ENCODE measurements around the gene CFAP100.

Gene CFAP100

DNA sequence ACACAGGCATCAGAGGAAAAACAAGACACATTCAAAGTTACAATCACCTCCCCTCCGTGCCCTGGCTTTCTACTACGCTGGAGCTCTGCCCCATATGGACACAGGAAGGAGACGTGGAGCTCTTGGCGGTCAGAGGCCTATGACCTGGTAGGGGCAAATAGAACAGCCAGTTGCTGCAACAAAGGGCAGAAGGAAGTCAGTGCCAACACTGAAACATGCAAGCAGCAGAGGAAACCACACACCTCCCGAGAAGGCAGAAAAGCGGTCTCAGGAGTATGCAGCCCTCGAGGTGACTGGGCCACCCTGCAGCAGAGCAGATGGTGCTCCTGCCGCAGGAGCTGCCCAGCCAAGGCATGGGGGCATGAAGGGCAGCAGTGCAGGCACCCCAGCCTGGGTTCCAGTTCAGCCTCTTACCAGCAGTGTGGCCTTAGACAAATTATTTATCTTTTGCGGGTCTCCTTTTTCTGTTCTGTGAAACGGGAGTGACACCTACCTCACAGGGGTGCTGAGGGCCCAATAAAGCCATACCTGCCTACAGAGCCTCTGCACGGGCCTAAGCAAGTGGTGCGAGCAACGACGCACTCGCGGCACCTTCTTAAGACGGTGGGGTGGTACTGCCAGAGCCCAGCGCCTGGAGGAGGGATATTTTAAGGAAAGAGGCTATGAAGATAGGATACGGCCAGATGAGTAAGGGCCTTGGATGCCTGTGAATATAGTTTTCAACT lies 72.3 kb downstream of the CFAP100 start:
- DNase-seq = no peak

DNA sequence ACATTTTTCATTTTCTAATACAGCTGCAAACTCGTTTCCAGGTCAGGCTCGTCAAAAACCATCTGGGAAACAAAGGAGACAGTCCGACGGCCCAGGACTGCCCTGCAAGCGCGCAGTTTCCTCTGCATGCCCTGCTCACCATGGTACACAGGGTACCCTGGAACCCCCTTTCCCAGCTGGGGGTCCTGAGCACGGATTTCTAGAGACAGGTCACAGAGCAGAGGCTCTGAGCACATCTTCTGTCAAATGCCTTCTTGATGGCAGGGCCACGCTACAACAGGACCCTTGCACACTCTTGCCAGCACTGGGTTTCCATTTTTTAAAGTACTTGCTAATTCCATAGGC lies 72.9 kb downstream of the CFAP100 start:
- no peak for DNase-seq

DNA sequence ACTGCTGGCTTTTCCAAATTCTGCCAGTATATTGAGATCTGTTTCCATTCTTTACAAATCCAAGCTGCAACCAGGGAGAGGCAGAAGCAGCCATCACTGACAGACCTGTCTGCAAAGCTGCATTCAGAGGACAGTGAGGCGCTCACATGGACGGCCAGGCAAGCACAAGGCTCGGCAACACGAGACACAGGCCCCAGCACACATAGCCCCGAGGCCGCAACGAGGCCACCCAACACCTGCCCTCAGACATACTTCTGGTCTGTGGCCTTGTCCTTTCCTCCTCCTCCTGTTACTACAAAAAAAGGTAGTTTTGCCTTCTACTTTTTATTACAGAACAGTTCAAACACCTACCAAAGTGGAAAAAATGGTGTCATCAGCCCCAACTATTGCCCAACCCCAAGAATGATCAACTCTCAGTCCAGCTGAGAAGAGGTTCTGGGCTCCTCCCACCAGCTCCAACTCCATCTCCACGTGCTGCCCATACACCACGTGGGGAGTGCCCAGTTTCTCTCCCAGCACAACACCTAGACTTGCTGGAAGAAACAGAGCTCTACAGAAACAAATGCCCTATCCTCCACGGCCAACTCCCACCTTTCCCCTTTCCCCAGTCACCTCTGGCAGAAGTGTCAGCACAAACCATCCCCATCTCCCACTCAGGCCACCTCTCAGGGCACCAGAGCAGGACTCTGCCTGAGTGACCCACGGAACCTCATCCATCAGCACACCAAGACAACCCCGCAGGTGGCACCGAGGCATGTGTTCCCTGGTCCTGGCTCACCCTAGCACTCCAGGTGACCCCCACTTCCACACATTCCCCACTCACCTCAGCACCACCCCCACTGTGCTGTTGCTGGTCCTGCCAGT lies 73.6 kb downstream of the CFAP100 start:
- DNase-seq = no peak

DNA sequence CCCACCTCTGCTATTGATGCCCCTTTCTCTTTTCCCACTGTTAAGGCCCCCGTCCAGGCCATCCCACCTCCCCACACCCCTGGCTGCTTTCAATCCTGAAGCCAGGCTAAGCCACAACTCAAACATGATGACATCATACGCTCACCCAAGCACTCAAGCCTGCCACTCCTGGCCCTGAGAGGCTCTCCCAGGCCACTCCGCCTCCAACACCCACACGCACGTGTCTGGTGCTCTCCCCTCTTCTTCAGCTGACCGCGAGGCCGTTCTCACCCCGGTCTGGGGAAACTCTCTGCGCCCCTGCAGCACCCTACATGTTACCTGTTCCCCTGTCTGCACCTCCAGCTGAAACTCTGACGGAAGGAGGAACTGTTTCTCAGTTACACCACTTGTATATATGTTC lies 74.8 kb downstream of the CFAP100 start:
- no peak for DNase-seq

DNA sequence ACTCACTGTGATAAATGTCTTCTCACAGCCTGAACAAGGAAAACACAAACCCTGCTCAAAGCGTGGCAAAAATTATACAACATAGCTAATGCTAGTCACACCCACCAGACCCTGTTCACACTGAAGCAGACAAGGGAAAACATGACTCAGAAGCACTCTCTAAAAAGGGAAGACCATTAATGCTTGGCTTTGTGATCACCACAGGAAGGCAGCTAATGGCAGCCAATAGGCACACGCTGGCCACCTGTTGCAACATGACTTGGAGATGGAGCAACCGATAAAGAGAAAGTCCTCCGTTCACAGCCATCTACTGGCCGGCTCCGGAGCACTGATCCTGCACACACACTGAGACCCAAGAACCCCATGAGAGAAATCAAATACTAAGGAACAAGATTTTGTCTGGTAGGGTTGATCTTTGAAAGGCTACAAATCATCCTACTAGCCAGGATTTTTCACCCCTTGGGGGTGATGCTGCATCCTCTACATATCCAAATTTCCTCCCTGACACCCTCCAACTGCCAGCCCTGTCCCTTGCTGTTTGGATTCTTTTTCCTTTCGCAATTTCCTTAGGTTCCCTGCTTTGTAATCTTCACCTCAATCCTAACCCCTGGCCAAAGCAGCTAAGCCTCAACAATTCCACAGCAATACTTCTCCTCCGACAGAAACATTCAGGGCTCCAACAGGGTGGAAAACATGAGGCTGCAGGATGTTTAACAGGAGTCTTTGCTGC lies 77.7 kb downstream of the CFAP100 start:
- DNase-seq = peak; percentile 68

DNA sequence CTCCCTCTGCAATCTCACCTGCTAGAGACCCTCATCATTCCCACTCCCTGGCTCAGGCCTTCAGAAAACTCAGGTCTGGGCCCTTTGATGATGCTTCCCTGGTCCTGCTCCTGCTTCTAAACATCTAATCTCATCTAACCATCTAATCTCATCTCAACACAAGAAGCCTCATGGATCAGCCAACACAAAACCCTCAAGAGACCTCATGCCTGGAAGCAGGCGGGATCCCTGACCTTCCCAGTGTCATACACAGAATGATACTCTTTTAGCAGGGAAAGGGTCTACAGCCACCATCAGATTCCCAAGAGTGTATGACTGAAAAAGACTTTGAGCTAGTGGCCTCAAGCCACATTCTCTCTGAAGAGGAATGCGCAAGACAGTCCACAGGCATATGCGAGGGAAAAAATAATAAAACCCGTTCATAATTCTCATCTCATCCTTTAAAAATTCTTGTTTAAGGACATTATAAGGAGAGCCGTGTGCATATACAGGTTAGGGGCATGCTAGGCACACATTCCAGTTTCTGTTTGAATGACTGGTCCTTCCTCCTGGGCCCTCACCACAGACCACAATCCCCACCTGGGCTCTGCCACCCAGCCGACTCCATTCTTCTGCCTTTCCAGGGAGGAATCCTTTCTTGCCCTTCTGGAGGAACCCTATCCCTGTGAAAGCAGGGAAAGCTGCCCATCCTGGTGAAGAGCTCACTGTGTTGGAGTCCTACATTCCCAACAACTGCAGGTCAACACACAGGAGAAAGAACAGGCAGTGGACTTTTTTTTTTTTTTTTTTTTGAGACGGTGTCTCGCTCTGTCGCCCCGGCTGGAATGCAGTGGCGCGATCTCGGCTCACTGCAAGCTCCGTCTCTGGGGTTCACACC lies 78.8 kb downstream of the CFAP100 start:
- DNase-seq = no peak

DNA sequence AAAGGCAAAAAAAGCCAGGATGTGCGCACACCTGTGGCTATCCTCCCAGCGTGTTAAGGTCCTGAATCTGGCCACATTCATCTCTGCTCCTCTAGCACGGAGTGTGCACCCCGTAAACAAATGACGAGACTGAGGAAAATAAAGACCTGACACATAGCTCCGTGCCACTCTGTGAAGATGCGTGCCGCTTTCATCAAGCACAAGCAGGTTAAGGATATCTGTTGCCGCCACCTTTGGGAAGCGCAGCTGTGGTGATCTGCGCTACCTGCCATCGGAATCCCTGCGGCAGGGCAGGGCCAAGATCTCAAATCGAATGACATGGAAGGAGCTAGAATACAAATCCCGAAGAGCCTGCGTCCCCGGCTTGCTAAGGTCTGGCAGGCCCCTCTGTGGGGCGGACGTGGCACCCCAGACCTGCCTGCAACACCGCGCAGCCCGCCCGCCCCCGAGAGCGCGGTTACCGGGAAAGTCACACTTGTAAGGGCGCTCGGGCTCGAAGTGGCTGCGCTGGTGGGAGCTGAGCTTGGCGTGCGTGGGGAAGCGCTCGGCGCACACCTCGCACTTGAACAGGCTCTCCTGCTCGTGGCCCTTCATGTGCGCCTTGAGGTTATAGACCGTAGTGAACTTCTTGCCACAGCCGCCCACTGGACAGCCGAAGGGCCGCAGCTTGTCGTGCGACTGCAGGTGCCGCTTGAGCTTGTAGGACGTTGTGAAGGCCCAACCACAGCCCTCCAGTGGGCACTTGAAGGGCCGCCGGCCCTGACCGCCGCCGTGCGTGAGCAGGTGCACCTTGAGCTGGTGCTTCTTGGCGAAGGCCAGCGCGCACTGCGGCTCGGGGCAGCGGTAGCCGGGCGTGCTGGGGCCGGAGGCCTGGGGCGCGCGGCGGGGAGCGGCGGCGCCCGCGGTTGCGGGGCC lies 80.0 kb downstream of the CFAP100 start:
- DNase-seq = peak; percentile 5

DNA sequence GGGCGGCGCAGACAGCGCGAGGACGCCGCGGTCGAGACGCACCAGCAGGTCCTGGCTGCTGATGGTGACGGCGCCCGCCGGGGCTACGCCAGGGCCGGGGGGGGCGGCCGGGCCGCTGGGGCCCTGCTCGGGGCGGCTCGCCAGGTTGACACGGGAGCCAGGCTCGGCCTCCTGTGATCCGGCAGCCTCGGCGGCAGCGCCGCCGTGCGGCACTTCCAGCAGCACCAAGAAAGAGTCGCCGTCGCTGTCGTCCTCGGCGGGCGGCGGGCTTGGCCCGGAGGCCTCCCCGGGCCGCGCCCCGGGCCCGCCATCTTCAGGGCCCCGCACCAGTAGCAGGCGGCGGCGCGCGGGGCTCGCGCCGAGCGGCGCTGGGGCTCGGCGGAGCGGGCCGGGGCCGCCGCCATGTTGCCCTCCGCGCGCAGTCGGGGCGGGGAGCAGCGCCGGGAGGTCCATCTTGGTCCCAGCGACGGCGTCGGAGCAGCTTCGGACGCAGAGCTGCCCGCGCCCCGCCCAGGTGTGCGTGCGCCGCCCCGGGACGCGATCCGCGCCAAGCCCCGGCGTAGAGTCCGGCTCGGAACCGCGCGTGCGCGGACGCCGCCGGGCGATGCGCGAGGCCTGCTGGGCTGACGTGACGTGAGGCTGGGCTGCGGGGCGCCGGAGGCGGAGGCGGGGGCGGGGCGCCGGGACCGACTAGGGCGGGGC lies 80.9 kb downstream of the CFAP100 start, which contains the start of gene ZXDC:
Gene ZXDC (minus strand): TSS at position 479 of the 702 bp plus-strand sequence. CDS start 26 bp downstream, at position 453.
- peak; percentile 89 for DNase-seq

DNA sequence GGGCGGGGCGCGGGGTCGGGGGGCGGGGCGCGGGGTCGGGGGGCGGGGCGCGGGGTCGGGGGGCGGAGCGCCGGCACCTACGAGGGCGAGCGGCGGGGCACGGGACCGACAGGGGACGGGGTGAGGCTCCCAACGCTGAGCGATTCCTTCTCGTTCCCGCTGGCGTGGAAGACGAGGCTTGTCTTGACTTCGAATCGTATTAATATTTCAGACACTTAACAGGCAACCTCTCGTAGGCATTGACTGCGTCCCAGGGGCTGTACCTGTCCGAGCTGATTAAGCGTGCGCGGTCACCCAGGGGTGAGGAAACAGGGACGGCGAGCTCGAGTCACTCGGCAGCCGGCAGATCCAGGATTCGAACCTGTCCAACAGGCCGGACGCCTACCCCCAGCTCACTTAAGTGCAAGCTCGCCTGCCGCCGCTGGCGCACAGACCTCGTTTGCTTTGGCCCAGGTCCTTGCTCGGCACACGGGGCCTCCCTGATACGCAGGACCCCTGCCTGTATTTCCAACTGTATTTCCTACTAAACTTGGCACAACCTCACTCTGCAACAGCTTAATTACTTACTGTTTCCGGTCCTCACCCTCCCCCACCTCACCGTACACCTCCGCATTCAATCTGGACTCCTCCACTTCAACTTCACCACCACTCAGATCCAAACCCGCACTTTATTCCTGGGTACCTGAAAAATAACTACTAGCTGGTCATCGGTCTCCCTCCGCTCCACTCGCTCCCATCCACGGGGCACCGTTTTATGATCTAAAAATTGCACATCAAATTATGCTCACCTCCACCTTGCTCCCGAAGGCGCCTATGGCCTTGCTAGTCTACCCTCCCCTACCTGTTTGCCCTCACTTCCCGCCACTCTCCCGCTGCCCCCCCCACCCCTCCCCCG lies 81.7 kb downstream of the CFAP100 start:
- DNase-seq = peak; percentile 66

DNA sequence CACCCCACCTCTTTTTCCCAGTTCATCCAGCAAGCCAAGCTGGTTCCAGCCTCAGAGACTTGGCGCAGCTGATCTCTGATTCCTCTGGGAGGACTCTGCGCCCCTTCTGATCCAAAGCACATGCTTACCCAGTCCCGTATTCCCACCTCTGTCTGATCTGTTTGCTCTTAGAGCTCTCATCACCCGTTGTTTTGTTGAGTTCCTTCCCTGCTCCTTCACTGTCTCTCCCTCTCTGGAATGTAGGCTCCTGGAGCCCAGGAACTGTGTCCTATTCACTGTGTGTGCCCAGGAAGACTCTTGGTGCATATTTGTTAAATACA lies 82.3 kb downstream of the CFAP100 start:
- DNase-seq = no peak

DNA sequence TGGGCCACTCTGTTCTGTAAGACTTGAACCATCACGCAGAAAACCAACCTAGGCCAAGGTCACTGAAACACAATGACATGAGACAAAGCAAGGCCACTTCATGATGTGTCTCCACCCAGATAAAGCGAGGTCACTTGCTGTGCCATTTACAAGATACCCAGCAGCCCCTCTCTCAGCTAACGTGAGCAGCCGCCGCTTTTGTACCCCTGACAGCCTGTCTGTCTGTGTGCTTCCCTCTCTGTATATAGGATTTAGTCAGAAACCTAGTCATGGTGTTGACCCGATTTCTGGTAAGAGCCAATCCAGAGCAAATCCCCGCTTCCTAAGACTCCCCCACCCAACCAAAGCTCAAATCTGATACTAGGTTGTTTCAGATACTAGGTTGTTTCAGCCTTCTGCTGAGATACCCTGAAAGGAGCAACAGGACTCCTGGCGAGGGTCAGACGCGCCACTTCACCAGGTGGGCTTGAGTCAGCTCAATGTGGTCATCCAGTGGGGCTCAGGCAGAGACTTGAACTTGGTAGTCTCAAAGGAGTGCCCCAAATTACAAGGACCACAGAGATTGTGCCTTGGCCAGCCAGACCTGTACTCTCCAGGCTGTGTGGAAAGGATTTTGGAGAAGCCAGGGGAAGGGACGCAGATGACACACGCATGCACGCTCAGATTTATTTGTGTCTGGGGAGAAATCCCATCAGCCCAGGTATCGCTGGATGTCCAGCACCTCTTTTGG lies 84.0 kb downstream of the CFAP100 start:
- no peak for DNase-seq

DNA sequence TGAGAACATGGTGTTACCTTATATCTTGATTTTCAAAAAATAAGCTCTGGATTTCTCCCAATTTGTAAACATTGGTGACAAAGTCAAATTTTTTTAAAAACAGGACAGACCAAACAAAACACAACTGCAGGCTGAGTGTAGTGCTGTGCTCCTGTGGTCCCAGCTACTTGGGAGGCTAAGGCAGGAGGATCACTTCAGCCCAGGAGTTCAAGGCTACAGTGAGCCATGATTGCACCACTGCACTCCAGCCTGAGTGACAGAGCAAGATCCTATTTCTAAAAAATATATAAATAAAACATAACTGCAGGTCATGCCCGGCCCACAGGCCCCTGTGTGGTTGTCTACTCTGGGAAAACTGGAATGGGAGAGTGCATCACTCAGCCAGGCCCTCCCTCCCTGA lies 84.9 kb downstream of the CFAP100 start:
- DNase-seq = no peak

DNA sequence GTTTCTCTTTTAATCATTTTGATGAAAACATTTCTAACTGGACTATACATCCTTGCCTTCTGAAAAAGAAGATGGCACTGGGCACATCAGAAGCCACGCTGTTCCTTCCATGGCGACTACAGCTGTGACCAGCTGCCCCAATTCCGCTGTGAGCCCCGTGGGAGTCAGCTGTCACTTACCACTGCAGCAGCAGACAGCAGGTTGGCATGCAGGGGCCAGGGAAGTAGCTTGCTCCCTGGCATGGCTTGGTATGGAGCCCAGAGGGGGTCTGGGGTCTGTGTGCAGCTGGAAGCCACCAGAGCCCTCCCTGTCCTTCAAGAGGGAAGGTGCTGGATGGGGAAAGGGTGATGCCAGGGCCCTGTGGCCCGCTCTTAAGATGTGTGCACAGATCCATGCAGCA lies 85.5 kb downstream of the CFAP100 start:
- DNase-seq = no peak

DNA sequence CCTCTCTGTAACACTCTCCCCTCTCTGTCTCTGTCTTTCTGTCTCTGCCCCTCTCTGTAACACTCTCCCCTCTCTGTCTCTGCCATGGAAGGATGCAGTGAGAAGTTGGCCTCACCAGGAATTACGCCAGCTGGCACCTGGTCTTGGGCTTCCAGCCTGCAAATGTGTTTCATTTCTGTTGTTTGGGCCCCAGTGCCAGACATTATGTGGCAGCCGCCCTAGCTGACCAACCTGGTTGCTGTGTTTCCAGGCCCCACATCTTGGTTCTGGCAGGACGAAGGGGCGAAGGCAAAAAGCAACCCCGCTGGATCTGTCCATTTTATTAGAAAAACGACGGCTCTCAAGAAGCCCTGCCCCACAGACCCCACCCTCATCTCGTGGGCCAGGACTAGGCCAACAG lies 86.2 kb downstream of the CFAP100 start:
- DNase-seq = no peak

DNA sequence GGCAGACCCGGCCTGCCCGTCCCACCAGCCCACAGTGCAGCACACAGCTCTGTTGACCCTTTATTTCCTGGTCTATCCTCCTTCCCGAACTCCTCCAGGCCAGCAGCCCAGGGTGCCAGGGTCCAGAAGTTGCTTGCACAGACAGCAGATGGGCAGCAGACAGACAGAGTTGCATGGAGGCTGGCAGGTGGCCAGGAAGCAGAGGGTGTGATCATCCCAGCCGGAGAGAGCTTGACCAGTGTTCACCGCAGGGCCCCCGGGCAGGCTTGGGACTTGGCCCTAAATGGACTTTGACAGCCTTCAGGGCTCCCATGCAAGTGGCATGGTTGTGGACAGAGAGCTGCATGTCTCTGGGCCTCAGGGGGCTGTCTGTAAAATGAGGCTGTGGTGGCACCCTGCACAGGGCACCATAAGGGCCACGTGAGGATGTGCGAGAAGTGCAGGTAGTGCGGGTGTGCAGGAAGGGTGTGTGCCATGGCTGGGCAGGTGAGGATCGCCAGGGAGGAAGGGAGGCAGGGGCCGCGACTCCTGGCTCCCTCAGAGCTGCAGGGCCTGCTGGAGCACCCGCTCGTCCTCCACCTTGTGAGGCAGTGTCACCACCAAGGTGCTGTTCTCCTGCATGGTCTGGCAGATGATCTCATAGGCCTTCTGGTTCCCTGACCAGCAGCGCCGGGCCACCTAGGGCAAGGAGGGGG lies 87.2 kb downstream of the CFAP100 start:
- DNase-seq = no peak

DNA sequence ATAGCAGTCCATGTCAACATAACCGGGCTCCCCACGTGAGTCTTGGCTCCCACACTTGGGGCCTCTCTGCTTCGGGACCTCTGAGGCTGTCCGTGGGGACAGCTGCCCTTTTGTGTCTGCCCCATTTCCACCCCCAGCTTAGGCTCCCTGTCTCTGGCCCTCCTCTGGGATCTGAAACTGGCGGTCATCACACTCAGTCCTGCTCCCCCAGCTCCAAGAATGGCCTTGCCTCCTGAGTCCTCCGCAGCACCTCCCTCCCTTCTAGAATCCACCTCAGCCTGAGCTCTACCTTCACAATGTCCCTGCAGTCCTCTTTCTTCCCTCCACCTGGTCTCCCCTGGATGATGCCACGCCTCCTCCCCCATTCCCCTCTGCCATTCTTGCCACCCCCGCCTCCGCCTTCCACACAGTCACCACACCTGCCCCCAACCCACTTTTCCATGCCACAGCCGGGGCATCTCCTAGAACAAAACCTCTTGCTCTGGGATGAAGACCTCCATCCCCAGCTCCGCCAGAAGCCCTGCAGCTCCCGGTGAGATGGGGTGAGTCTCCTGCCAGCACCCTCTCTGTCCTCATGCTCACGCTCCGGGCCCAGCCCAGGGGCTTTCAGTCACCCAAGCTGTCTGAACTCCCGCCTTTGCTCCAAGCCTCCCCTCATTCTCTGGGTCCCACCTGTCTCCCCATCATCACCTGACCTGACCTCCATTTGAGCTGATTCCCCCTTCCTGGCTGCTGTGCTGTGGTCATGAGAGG lies 88.0 kb downstream of the CFAP100 start:
- DNase-seq = no peak

DNA sequence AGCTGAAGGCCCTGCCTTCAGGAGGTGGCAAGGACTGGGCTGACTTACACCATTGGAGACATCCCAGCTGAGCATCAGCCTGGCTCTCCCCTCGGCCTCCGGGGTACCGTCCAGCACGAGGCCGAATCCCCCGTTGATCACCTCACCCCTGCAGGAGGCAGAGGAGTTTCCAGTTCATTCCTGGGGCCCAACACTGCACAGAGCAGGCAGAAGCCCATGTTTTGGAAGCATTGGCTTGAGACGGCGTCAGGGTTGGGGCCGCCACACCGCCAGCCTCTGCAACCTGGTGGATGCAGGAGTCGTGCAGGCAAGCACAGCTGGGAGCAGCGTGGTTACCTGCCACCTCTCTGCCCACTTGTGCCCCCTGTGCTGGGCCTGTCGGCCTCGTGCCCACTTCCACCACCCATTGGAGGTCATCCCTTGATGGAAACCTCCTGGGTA lies 88.6 kb downstream of the CFAP100 start:
- no peak for DNase-seq

DNA sequence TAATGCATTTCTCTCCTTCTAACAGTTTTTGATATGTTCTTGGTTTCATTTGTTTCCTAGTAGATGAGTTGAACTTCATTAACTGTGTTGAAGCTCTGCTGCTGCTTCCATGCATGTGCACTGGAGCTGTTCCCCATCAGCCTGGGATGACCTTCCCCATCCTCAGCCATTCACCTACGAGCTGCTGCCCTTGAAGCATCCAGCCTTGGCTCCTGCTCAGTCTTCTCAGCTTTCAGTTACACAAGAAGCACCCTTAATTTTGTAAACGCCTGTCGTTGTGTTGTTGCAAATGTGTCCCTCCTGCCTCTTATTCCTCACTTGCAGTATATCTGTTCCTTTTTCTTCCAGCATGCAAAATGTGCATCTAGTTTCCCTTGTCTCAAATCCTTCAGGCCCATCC lies 89.4 kb downstream of the CFAP100 start:
- no peak for DNase-seq
